Right hindlimb (tissue), 1 donor: ENCODE data around the gene C6orf62.
"Not testable (repeated sequence)": the region's sequence is repeated elsewhere in the genome, so short reads cannot be mapped to it uniquely, and the experiment has no call there.

ENCODE experiments used
- DNase-seq: peaks from one replicate; pipeline ENCODE4 v3.0.0-alpha.2; 2018

Gene C6orf62

DNA sequence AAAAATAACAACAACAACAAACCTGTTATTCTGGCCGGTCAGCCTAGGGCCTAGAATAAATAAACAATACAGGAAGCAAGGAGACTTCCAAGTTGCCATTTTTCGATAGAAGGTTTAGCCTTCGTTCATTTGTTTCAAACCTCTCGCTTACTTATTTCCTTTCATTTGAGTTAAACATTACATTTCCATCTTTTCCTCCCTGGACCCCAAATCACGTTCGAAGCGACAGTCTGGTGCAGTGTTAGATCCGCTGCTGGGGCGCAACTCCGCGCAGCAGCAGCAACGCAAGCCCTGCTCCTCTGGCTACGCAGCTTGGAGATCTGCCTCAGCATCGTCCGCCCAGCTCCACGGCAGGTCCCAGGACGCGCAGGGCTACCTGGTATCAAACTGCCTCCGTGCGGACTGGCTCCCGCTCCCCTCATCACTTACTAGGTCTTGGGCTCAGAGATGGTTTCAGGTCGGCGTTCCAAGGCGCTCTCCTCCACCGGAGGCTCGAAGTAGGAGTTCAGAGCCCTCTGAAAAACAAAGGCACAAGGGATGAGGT is 52.8 kb downstream of the C6orf62 start:
- no peak for DNase-seq

DNA sequence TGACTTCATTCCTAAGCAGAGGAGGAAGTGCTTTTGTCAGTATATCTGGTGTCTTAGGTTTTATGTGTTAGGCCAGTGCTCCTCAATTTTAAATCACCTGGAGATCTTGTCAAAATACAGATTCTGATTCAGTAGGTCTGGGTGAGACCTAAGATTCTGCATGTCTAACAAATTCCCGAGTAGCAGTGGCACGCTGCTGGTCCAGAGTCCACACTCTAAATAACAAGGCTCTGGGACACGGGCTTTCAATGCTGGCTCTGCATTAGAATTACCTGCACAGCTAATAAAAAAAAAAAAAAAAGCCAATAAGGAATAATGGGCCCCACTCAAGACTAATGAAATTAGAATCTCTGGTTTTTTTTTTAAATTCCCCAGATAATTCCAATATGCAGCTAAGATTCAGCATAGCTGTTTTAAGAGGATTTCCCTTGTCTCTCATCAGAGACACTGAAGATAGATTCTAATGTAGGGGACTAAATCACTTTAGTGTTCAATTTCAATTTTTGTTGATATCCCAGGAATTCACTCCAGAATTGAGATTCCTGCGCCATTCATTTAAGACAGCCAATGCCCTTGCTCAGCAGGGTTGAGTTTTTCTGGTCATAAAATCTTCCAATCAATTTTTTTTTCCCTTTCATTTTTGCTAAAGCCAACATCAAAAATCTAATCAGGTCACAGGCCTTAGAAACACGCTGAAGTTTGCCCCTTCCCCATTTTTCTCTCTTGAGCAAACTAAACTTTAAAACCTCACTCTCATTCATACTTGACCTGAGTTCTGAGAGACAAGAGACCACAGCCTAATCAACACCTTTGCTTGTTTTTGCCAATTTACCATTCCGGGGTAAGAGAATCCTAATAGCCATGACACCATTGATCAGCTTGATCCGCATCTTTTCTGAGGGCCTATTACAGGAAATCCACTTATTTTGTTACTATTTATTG is 54.6 kb downstream of the C6orf62 start:
- no peak for DNase-seq

DNA sequence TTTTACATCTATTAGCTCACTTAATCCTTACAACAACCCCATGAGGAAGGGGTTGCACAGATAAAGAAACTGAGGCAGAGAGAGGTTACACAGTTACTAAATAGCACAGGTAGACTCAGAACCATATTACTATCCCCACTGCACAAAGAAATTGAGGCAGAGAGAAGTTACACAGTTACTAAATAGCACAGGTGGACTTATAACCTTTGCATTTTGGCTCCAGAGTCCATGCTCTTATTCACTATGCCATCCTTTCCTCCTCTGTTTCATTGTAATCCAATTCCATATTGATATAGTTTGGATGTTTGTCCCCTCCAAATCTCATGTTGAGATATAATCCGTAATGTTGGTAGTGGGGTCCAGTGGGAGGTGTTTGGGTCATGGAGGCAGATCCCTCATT is 55.8 kb downstream of the C6orf62 start:
- no peak for DNase-seq

DNA sequence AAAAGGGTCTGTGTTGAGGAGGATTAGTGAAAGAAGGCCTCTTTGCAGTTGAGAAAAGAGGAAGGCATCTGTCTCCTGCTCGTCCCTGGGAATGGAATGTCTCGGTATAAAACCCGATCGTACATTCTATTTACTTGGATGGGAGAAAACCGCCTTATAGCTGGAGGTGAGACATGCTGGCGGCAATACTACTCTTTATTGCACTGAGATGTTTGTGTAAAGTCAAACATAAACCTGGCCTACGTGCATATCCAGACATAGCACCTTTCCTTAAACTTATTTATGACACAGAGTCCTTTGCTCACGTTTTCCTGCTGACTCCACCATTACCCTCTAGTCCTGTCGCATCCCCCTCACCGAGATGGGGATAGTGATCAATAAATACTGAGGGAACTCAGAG is 56.7 kb downstream of the C6orf62 start:
- no peak for DNase-seq

DNA sequence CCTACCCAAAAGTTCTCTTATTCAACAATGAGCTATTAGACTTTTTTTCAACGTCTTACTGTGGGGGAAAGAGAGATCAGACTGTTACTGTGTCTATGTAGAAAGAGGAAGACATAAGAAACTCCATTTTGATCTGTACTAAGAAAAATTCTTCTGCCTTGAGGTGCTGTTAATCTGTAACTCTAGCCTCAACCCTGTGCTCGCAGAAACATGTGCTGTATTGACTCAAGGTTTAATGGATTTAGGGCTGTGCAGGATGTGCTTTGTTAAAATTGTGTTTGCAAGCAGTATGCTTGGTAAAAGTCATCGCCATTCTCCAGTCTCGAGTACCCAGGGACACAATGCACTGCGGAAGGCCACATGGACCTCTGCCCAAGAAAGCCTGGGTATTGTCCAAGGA is 57.2 kb downstream of the C6orf62 start:
- not testable (repeated sequence) for DNase-seq

DNA sequence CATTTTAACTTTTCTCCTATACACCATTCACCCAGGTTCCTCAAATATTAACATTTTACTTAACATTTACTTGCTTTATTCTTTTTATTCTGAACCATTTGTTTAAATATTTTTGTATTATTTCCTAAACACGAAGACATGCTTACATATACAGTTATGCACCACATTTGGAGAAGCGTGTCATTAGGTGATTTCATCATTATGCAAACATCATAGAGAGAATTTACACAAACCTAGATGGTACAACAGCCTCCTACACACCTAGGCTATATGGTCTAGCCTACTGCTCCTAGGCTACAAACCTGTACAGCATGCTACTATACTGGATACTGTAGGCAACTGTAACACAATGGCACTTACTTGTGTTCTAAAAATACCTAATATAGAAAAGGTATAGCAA is 58.8 kb downstream of the C6orf62 start:
- DNase-seq, result no peak

DNA sequence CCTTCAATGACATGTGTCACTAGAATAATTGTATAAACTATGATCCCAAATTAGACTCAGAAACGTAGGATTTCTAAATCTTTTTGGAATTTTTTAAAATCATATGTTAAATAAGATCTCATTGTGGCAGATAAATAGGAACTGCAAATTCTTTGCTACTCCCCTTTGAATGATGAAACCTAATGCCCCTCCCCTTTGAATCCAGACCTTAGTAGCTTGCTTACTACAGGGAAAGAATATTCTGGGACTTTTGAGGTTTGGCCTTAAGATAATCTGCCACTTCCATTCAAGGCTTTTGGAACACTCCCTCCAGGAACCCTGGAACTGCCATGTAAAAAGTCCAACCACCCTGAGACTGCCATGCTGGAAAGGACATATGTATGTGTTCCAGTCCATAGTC is 59.4 kb downstream of the C6orf62 start:
- no peak for DNase-seq

DNA sequence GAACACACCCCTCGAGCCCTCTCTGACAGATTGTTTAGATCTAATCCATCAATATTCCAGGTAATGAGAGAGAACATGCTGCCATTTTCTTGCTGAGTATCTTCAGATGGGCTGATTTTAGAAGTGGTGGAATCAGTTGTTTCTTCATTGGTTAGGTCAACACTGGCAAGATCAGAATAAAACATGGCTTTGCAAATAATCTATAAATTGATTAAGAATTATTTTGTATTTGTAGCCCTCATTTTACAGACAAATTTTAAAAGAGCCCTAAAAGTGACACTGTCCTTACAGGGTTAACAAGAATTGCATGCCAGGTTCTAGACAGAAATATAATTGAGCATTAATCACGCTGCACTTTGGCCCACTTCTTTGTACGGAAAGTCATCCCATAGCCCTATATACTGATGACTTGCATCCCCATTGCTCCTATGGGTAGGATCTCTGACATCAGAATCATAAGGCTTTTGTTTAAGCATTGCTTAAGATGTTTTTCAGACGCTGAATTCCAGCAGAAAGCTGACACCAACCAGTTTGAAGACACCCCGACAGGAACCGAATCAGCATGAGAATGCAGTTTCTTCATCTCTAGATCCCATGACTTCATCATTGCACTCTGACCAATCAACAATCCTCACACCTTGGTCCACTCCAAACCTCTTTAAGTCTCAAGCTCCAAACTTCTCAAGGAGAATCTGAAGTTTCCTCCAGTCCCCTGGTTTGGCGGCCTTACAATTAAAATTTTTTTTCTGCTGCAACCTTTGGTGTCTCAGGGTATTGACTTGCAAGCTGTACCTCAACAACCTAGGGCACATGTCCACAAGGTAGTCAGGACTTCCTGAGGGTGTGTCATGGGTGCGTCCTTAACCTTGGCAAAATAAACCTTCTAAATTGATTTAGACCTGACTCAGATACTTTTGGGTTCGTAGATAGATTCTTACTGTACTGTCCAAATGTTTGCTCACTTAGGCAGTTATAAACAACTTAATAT is 60.1 kb downstream of the C6orf62 start:
- DNase-seq, result no peak

DNA sequence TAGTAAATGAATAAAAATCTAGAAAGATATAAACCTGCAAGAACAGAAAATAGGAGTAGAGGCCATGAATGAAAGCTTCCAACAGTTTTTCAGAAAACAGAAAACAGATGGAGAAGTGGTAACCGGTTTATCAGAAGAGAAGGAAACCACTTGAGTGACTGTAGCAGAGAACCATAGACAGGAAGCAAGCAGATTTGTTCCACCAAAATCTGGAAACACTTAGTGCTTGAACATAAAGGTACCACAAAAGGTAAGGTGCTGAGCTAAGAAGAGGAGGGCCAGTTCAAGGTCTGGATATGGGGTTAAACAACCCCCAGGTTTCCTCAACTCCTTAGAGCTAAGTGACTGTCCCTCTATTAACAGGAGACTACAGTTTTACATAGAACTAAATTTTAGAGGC is 63.7 kb downstream of the C6orf62 start:
- DNase-seq, result no peak
